CD4-positive, alpha-beta memory T cell (primary cell): ENCODE results near the gene HIGD2A. TPM values are rescaled to one million over a fixed set of nuclear protein-coding genes. Genes with fewer than 3 reads are reported as not detected.

Source experiments
- CTCF ChIA-PET: fragments of 350-600 bp; sonication (Branson Sonifier 250); formaldehyde crosslinking; loops from one replicate; lab custom pipeline; 2021; ENCODE audit warnings: inconsistent platforms; ENCODE audit not compliant: partially characterized antibody; lab: Charles Lee
- POLR2A ChIA-PET: fragments of 350-600 bp; sonication (Branson Sonifier 250); formaldehyde crosslinking; loops from one replicate; lab custom pipeline; 2021; ENCODE audit not compliant: partially characterized antibody; lab: Charles Lee
- DNase-seq, 5 donors: peaks; one replicate each; pipeline versions ENCODE4 v3.0.0 to v3.0.0-alpha.2; 2020 to 2022; ENCODE audit warnings: mixed read lengths in 1 of 5
- H3K27ac ChIP-seq: one replicate; pipeline ENCODE4 v1.7.0; 2013; ENCODE audit warnings: low read depth, low read length
- H3K27me3 ChIP-seq: 2 replicates; pipeline ENCODE4 v1.7.0; 2013; ENCODE audit warnings: mild to moderate bottlenecking, low read length, moderate library complexity; ENCODE audit not compliant: insufficient read depth
- H3K36me3 ChIP-seq: 2 replicates; pipeline ENCODE4 v1.7.0; 2013; ENCODE audit warnings: mild to moderate bottlenecking, low read length, moderate library complexity; ENCODE audit not compliant: insufficient read depth
- H3K4me1 ChIP-seq: 2 replicates; pipeline ENCODE4 v1.7.0; 2013; ENCODE audit warnings: mild to moderate bottlenecking, low read length, moderate library complexity; ENCODE audit not compliant: insufficient read depth
- H3K4me3 ChIP-seq, 2 donors: one replicate each; pipeline ENCODE4 v1.7.0; 2013; ENCODE audit warnings: low read length in 2 of 2, mild to moderate bottlenecking in 1 of 2
- H3K9me3 ChIP-seq, 2 donors: one replicate each; pipeline ENCODE4 v1.7.0; 2013; ENCODE audit warnings: low read length in 2 of 2, control low read depth in 1 of 2; ENCODE audit not compliant: control insufficient read depth in 1 of 2
- H3K27ac Mint-ChIP-seq, 7 donors: one replicate each; pipeline ENCODE4 v1.8.0; 2020 to 2021; ENCODE audit warnings: mixed read lengths in 7 of 7, mild to moderate bottlenecking in 6 of 7, inconsistent platforms in 3 of 7, moderate library complexity in 3 of 7
- H3K27me3 Mint-ChIP-seq, 2 donors: one replicate each; pipeline ENCODE4 v1.8.0; 2020 to 2021; ENCODE audit warnings: mixed read lengths in 2 of 2
- H3K36me3 Mint-ChIP-seq, 2 donors: one replicate each; pipeline ENCODE4 v1.8.0; 2020 to 2021; ENCODE audit warnings: mixed read lengths in 2 of 2, inconsistent platforms in 1 of 2, mild to moderate bottlenecking in 1 of 2
- H3K4me1 Mint-ChIP-seq, 4 donors: one replicate each; pipeline ENCODE4 v1.8.0; 2020 to 2021; ENCODE audit warnings: mixed read lengths in 4 of 4, mild to moderate bottlenecking in 1 of 4
- H3K4me3 Mint-ChIP-seq, 8 donors: one replicate each; pipeline ENCODE4 v1.8.0; 2020 to 2021; ENCODE audit warnings: mixed read lengths in 8 of 8, mild to moderate bottlenecking in 7 of 8, moderate library complexity in 6 of 8, inconsistent platforms in 3 of 8
- H3K9me3 Mint-ChIP-seq, 8 donors: one replicate each; pipeline ENCODE4 v1.8.0; 2020 to 2021; ENCODE audit warnings: mixed read lengths in 8 of 8, mild to moderate bottlenecking in 5 of 8, inconsistent platforms in 3 of 8, moderate library complexity in 1 of 8
- intact Hi-C: fragments of 100-400 bp; cut with micrococcal nuclease; formaldehyde crosslinking; loops from one replicate; pipeline ENCODE4 v1.15.1; 2023
- polyA plus RNA-seq, 2 donors: library from polyadenylated mRNA; unstranded; fragments of 300-500 nt; fragmentation: Illumina TruSeq; gene quantifications; one replicate each; pipeline ENCODE4 v1.2.3, GENCODE V29; 2021
- total RNA-seq, 2 experiments: library from RNA; stranded (reverse); gene quantifications; one replicate each; pipeline ENCODE4 v1.2.3, GENCODE V29; 2021

HIGD2A gene
- total and polyA plus RNA-seq, 4 experiments from 2014 or later, result 81.3 to 224 (median 137) TPM

DNA sequence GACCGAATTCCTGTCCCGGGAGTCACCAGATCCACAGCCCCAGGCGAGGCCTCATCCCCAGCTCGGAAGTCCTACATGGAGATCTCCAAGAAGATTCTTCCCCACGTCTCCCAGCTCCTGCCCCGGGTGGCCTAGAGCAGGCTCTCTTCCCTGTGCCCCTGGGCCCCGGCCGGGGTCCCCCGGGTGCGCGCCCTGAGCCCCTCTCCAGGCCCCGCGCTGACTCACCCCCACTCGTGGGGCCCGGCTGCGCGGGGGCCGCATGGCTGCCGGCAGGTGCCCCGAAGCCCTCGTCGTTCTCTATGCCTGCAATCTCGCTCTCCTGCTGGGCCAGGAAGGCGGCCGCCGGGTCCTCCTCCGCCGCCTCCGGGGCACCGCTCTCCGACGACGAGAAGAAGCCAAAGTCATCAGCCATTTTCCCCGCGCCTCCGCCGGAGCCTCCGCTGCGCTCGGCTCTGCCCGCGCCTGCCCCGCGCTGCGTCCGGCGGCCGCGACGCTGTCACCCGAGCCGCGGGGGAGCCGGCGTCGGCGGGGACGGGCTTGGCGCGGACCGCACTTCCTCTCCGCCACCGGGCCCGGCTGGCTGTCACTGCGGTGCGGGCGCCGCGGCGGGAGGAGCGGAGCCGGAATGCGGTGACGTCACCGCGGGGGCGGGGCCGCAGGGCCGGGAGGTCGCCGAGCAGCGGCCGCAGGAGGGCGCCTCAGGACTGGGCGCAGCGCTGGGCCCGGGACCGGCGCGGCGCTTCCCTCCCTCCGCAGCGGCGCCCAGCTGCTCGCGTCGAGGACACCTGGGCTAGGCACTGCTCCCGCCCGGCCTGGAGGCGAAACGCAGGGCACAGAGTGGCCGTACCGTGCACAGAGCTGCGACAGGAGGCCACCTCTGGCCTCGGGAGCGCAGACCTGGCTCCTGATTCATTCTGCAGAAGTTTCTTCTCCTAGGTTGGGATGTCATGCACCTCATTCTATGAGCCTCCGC lies 27.7 kb downstream of the HIGD2A start, which contains the start of gene CLTB:
CLTB (minus strand) TSS at position 588 of the 973 bp plus-strand sequence; CDS start at position 412, 176 bp downstream.
- Mint-ChIP-seq H3K9me3 (peaks cover 0 to 2% (median 0%) of the 10 kb centered on the region in 8 donors), H3K27ac (peak within 1 kb of the TSS; percentile 85 to 95 (median 91)), H3K4me1 (peaks cover 27 to 51% (median 39%) of the 10 kb centered on the region in 4 donors), H3K36me3 (peaks cover 4 to 12% of the 10 kb centered on the region in 2 donors), H3K4me3 (peak within 1 kb of the TSS; percentile 83 to 92 (median 88)), H3K27me3 (peaks cover 0 to 4% of the 10 kb centered on the region in 2 donors)
- ChIA-PET POLR2A (interaction anchor here (0.6 to 5.1 kb wide), 13 partner anchors 27 to 244 kb away, joined by 3 to 84 read pairs (median 6); partner anchors contain the start of genes CDHR2, FAF2, KIAA1191 and RNF44), CTCF (interaction anchor here (0.7 to 5.3 kb wide), 30 partner anchors 9 to 686 kb away, joined by 3 to 34 read pairs (median 4); partner anchors contain the start of genes FAF2 and RNF44)
- intact Hi-C loops, result loop anchor here (1.0 to 2.0 kb wide), 11 partner anchors 27 to 686 kb away; partner anchors contain the start of genes FAF2, KIAA1191 and TSPAN17
- peak; percentile 83 to 85 (median 84) for DNase-seq
- peak within 1 kb of the TSS; percentile 77 for H3K27ac ChIP-seq
- H3K9me3 ChIP-seq, result no peaks in the 10 kb centered on the region
- peak within 1 kb of the TSS; percentile 68 to 69 for H3K4me3 ChIP-seq
- H3K36me3 ChIP-seq, result no peaks in the 10 kb centered on the region
- H3K4me1 ChIP-seq, result peaks cover 39% of the 10 kb centered on the region
- no peaks in the 10 kb centered on the region for H3K27me3 ChIP-seq

DNA sequence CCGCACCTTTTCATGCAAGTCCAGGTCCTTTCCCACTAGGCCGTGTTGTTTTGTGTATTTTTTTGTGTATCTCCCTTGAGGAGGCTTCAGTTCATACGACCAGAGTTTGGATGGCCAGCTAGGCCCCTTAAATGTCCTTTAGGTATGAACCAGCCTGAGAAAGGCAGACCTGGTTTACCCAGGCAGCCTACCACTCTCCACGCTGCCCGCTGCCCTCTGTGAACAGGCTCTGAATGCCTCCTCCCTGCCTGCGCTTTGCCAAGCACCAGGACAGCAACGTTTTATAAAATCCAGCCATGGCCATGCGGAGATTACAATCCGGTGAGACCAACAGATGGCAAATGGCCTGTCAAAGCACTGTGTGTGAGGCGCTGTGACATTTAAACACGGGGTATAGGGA lies 28.4 kb downstream of the HIGD2A start:
- H3K36me3 Mint-ChIP-seq, result peaks cover 0 to 8% of the 10 kb centered on the region in 2 donors
- peak overlapping the region; percentile 66 to 88 (median 76) for H3K4me3 Mint-ChIP-seq
- DNase-seq, result no peak
- peaks cover 0 to 2% (median 0%) of the 10 kb centered on the region in 8 donors for H3K9me3 Mint-ChIP-seq
- Histone ChIP-seq H3K9me3 (no peaks in the 10 kb centered on the region), H3K27me3 (no peaks in the 10 kb centered on the region), H3K36me3 (no peaks in the 10 kb centered on the region), H3K4me3 (peak overlapping the region in 1 of 2 donors; percentile 17), H3K27ac (peak overlapping the region; percentile 40), H3K4me1 (peaks cover 39% of the 10 kb centered on the region)
- peak overlapping the region; percentile 75 to 89 (median 87) for H3K27ac Mint-ChIP-seq
- POLR2A ChIA-PET, result interaction anchor here (0.6 to 5.1 kb wide), 13 partner anchors 26 to 244 kb away, joined by 3 to 84 read pairs (median 6); partner anchors contain the start of genes CDHR2, FAF2, KIAA1191 and RNF44
- intact Hi-C loops, result loop anchor here (1.0 to 2.0 kb wide), 11 partner anchors 28 to 687 kb away; partner anchors contain the start of genes FAF2, KIAA1191 and TSPAN17
- CTCF ChIA-PET, result interaction anchor here (0.7 to 5.3 kb wide), 22 partner anchors 9 to 687 kb away, joined by 3 to 34 read pairs (median 5); partner anchors contain the start of genes FAF2 and RNF44
- H3K4me1 Mint-ChIP-seq, result peaks cover 24 to 46% (median 37%) of the 10 kb centered on the region in 4 donors
- H3K27me3 Mint-ChIP-seq, result peaks cover 0 to 4% of the 10 kb centered on the region in 2 donors

DNA sequence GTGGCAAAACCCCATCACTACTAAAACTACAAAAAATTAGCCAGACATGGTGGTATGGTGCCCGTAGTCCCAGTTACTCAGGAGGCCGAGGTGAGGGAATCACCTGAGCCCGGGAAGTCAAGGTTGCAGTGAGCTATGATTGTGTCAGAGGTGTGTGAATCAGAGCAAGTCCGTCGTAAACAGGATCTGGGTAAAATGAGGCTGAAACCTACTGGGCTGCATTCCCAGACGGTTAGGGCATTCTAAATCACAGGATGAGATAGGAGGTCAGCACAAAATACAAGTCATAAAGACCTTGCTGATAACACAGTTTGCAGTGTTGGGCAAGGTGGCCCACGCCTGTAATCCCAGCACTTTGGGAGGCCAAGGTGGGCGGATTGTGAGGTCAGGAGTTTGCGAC lies 29.7 kb downstream of the HIGD2A start:
- no peak for DNase-seq
- peaks cover 3 to 5% of the 10 kb centered on the region in 2 donors for H3K27me3 Mint-ChIP-seq
- peak overlapping the region in 3 of 7 donors; percentile 36 to 85 (median 51) for H3K27ac Mint-ChIP-seq
- no peaks in the 10 kb centered on the region for H3K9me3 ChIP-seq
- ChIA-PET CTCF (interaction anchor here (0.9 to 5.3 kb wide), 10 partner anchors 30 to 688 kb away, joined by 3 to 34 read pairs (median 14); partner anchors contain the start of genes FAF2 and RNF44), POLR2A (interaction anchor here (0.7 to 5.1 kb wide), 4 partner anchors 29 to 235 kb away, joined by 3 to 84 read pairs (median 15); partner anchors contain the start of genes FAF2 and RNF44)
- peaks cover 21 to 33% (median 27%) of the 10 kb centered on the region in 4 donors for H3K4me1 Mint-ChIP-seq
- H3K9me3 Mint-ChIP-seq, result no peaks in the 10 kb centered on the region
- H3K27ac ChIP-seq, result no peak overlapping the region
- H3K27me3 ChIP-seq, result no peaks in the 10 kb centered on the region
- peaks cover 34% of the 10 kb centered on the region for H3K4me1 ChIP-seq
- no peak overlapping the region for H3K4me3 ChIP-seq
- H3K36me3 Mint-ChIP-seq, result peaks cover 0 to 5% of the 10 kb centered on the region in 2 donors
- no peaks in the 10 kb centered on the region for H3K36me3 ChIP-seq
- intact Hi-C loops, result no loop called here
- H3K4me3 Mint-ChIP-seq, result peak overlapping the region in 1 of 8 donors; percentile 54

DNA sequence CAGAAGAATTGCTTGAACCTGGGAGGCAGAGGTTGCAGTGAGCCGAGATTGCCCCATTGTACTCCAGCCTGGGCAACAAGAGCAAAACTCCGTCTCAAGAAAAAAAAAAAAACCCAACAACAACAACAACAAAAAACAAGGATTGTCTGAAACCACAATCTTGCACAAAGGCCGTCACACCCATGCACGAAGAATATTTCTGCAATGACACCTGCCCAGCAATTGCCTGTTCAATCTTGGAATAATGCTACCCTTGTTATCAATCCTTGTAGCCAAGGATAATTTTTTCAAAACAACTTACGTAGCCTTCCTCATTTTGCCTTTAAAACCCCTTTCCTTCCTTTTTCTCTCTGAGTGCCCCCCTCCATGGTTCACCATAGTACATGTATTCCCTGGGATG lies 31.5 kb downstream of the HIGD2A start:
- intact Hi-C loops, result no loop called here
- no peaks in the 10 kb centered on the region for H3K36me3 Mint-ChIP-seq
- Histone ChIP-seq H3K36me3 (no peaks in the 10 kb centered on the region), H3K9me3 (no peaks in the 10 kb centered on the region), H3K27me3 (no peaks in the 10 kb centered on the region), H3K4me3 (no peak overlapping the region), H3K27ac (no peak overlapping the region), H3K4me1 (peaks cover 16% of the 10 kb centered on the region)
- CTCF ChIA-PET, result no interaction called here
- peaks cover 3 to 7% of the 10 kb centered on the region in 2 donors for H3K27me3 Mint-ChIP-seq
- POLR2A ChIA-PET, result no interaction called here
- H3K27ac Mint-ChIP-seq, result no peak overlapping the region
- no peak for DNase-seq
- peaks cover 7 to 15% (median 11%) of the 10 kb centered on the region in 4 donors for H3K4me1 Mint-ChIP-seq
- no peaks in the 10 kb centered on the region for H3K9me3 Mint-ChIP-seq
- H3K4me3 Mint-ChIP-seq, result no peak overlapping the region

DNA sequence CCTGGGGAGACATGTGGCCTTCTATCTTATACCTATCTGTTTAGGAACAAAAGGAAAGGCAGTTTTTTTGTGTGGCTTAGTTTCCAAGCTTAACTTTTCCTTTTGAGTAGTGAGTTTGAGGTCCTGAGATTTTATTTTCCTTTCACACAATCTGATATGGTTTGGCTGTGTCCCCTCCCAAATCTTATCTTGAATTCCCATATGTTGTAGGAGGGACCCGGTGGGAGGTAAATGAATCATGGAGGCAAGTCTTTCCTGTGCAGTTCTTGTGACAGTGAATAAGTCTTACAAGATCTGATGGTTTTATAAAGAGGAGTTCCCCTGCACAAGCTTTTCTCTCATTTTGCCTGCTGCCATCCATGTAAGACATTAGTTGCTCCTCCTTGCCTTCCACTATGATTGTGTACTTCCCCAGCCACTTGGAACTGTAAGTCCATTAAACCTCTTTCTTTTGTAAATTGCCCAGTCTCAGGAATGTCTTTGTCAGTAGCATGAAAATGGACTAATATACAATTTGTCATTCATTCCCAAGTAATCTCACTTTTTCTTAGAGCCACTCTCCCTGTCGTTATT lies 32.5 kb downstream of the HIGD2A start:
- H3K27me3 Mint-ChIP-seq, result peaks cover 3 to 7% of the 10 kb centered on the region in 2 donors
- Histone ChIP-seq H3K27me3 (no peaks in the 10 kb centered on the region), H3K27ac (no peak overlapping the region), H3K4me1 (peaks cover 7% of the 10 kb centered on the region), H3K9me3 (no peaks in the 10 kb centered on the region), H3K4me3 (no peak overlapping the region), H3K36me3 (no peaks in the 10 kb centered on the region)
- peaks cover 3 to 9% (median 5%) of the 10 kb centered on the region in 4 donors for H3K4me1 Mint-ChIP-seq
- CTCF ChIA-PET, result interaction anchor here (0.6 to 1.3 kb wide), 4 partner anchors 13 to 158 kb away, joined by 3 to 4 read pairs (median 3); no protein-coding TSS in a partner anchor
- intact Hi-C loops, result no loop called here
- no peak overlapping the region for H3K27ac Mint-ChIP-seq
- no peaks in the 10 kb centered on the region for H3K9me3 Mint-ChIP-seq
- DNase-seq, result no peak
- no peak overlapping the region for H3K4me3 Mint-ChIP-seq
- POLR2A ChIA-PET, result interaction anchor here (0.8 kb wide), 1 partner anchor 27 kb away, joined by 3 read pairs; no protein-coding TSS in a partner anchor
- no peaks in the 10 kb centered on the region for H3K36me3 Mint-ChIP-seq

DNA sequence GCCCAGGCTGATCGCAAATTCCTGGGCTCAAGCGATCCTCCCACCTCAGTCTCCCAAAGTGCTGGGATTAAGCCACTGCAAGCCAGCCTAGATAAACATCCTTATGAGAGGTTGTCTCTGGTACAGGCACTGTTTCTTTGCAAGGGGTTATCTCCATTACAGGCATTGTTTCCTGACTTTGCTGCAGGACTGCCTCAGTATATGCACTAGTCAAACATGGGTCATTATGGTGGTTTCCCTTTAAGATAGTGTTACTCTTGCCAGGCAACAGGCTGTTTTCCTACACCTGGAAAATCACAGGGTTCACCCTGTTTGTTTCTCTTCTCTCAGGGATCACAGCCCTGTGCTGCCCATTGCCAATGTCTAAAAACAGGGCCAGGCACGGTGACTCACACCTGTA lies 35.6 kb downstream of the HIGD2A start:
- ChIA-PET CTCF (interaction anchor here (1.8 kb wide), 1 partner anchor 24 kb away, joined by 5 read pairs; the partner anchor contains the start of gene FAF2), POLR2A (no interaction called here)
- Histone ChIP-seq H3K27ac (no peak overlapping the region), H3K9me3 (no peaks in the 10 kb centered on the region), H3K27me3 (no peaks in the 10 kb centered on the region), H3K4me3 (no peak overlapping the region), H3K4me1 (no peaks in the 10 kb centered on the region), H3K36me3 (no peaks in the 10 kb centered on the region)
- no peak overlapping the region for H3K27ac Mint-ChIP-seq
- peaks cover 3 to 7% of the 10 kb centered on the region in 2 donors for H3K27me3 Mint-ChIP-seq
- no peak for DNase-seq
- H3K9me3 Mint-ChIP-seq, result no peaks in the 10 kb centered on the region
- intact Hi-C loops, result no loop called here
- H3K36me3 Mint-ChIP-seq, result no peaks in the 10 kb centered on the region
- H3K4me1 Mint-ChIP-seq, result no peaks in the 10 kb centered on the region
- no peak overlapping the region for H3K4me3 Mint-ChIP-seq
